A549 (cell line): ENCODE results near the gene PNLIPRP3.

ENCODE experiments used
- CTCF ChIP-seq: fragments of >200 bp; sonication (Bioruptor Twin); formaldehyde crosslinking; IDR thresholded peaks from 3 replicates; pipeline ENCODE4 v1.5.1; 2016
- EP300 ChIP-seq, 2 experiments: fragments of >200 bp; sonication (Bioruptor Twin); formaldehyde crosslinking; IDR thresholded peaks; 2 replicates in 1 of 2; 3 replicates in 1 of 2; pipeline ENCODE4 v1.6.1; 2016 to 2017
- HDAC2 ChIP-seq: fragments of 200-600 bp; sonication (generic); IDR thresholded peaks from 2 replicates; pipeline ENCODE4 v1.6.1; 2016
- HOXA7 ChIP-seq: fragments of 250-450 bp; sonication (Bioruptor Pico); IDR thresholded peaks from 2 replicates; pipeline ENCODE4 v1.5.0; 2020; ENCODE audit warnings: mild to moderate bottlenecking, moderate library complexity
- NR3C1 ChIP-seq: fragments of >200 bp; sonication (Bioruptor Twin); formaldehyde crosslinking; IDR thresholded peaks from 3 replicates; pipeline ENCODE4 v1.6.1; 2017
- POLR2A ChIP-seq: IDR thresholded peaks from 2 replicates; pipeline ENCODE4 v1.6.1; 2012; ENCODE audit warnings: mild to moderate bottlenecking, low read length
- RCOR1 ChIP-seq: fragments of 150-350 bp; IDR thresholded peaks from 2 replicates; pipeline ENCODE4 v1.6.1; 2014; ENCODE audit warnings: antibody characterized with exemption, low read length, low read depth
- REST ChIP-seq: fragments of 200-600 bp; sonication (generic); IDR thresholded peaks from 2 replicates; pipeline ENCODE4 v1.6.1; 2016; ENCODE audit warnings: antibody characterized with exemption, mild to moderate bottlenecking, moderate library complexity

- no peak for TF ChIP-seq RCOR1
- TF ChIP-seq HDAC2, result no peak
- TF ChIP-seq POLR2A, result no peak
- TF ChIP-seq NR3C1, result no peak
- no peak for TF ChIP-seq CTCF
- TF ChIP-seq REST, result no peak
- no peak for TF ChIP-seq EP300 (IDR thresholded peaks at IDR 0.05)
- TF ChIP-seq HOXA7 (CRISPR knock-in tag), result no peak
Observed at GRCh38 chr10:116418389-116418788, 9.3 kb upstream of the PNLIPRP3 start.
